ENCODE data around the gene CHADL. TPM values are rescaled to one million over a fixed set of nuclear protein-coding genes. Genes with fewer than 3 reads are reported as not detected.

Gene CHADL
- total RNA-seq (2014; rRNA removed) (0.63 and 1.2 TPM in 2 replicates), Bru-seq, nascent RNA (percentile 28 among the genes with signal in this experiment), BruChase-seq, experiment 1, labeled RNA remaining after a 6-hour chase (percentile 47 among the genes with signal in this experiment), BruChase-seq, experiment 2, labeled RNA remaining after a 2-hour chase (percentile 43 among the genes with signal in this experiment)
- long read RNA-seq, partial matches to known transcripts = 2 of 2 reads
- long read RNA-seq, other reads (novel, unspliced or antisense) = 0 of 2 reads

- Histone ChIP-seq H3K4me2 (ENCODE audit: low read length) (no peak within 1 kb of the TSS), H4K20me1 (ENCODE audit: low read length) (no peaks in the 10 kb centered on the region), H3K4me3 (ENCODE audit: low read length) (no peak within 1 kb of the TSS), H3K36me3 (ENCODE audit: low read depth, low read length) (no peaks in the 10 kb centered on the region), H2AFZ (ENCODE audit: low read length) (no peak within 1 kb of the TSS), H3K4me1 (ENCODE audit: insufficient read depth, low read length) (0 out of 2 replicates have a peak, but pooled peaks cover 3% of the 10 kb centered on the region), H3K9ac (ENCODE audit: low read length) (no peak within 1 kb of the TSS), H3F3A (ENCODE audit: low read length, unreplicated experiment) (no peaks in the 10 kb centered on the region), H3K79me2 (ENCODE audit: low read length) (no peaks in the 10 kb centered on the region), H3K27ac (ENCODE audit: low read length) (no peak within 1 kb of the TSS), H3K9me3 (ENCODE audit: low read length) (no peaks in the 10 kb centered on the region), H3K27me3 (ENCODE audit: low read length) (no peaks in the 10 kb centered on the region), H3K9me2 (replicated peaks; ENCODE audit: low read length) (no peaks in the 10 kb centered on the region)
- BruUV-seq (replicated peaks) = no TSS peak
- no peak for DNase-seq
- ATAC-seq = no peak
- intact Hi-C loops (cut with micrococcal nuclease) = no loop called here
- CTCF ChIA-PET = no interaction called here
- TF ChIP-seq EZH2 (IDR thresholded peaks at IDR 0.05; ENCODE audit: low read length, unreplicated experiment) = no peak
- no peak for TF ChIP-seq CTCF (conservative IDR thresholded peaks at IDR 0.05; ENCODE audit: low read depth, low read length)
- no peak for TF ChIP-seq EZH2phosphoT487 (IDR thresholded peaks at IDR 0.05; ENCODE audit: borderline replicate concordance, low read length)
- POLR2A ChIA-PET (ENCODE audit: unreplicated experiment) = no interaction called here
These were observed at the start of gene CHADL for GRCh38 chr22:41240377-41241132. CHADL (minus strand) TSS chr22:41240931; CDS start chr22:41240881, 50 bp downstream.

- H3K79me2 ChIP-seq (ENCODE audit: low read length) = peaks cover 13% of the 10 kb centered on the region
- no peak overlapping the region for H3K4me3 ChIP-seq (ENCODE audit: low read length)
- H3K4me1 ChIP-seq (ENCODE audit: insufficient read depth, low read length) = peaks cover 43% of the 10 kb centered on the region
- ATAC-seq (no peak), DNase-seq (no peak)
- peaks cover 3% of the 10 kb centered on the region; the same call in 1 of the 2 replicates for H3K36me3 ChIP-seq (ENCODE audit: low read depth, low read length)
- no peaks in the 10 kb centered on the region for H3K9me3 ChIP-seq (ENCODE audit: low read length)
- ChIA-PET POLR2A (ENCODE audit: unreplicated experiment) (no interaction called here), CTCF (no interaction called here)
- peaks cover 5% of the 10 kb centered on the region for H4K20me1 ChIP-seq (ENCODE audit: low read length)
- no peak overlapping the region for H2AFZ ChIP-seq (ENCODE audit: low read length)
- TF ChIP-seq EZH2 (IDR thresholded peaks at IDR 0.05; ENCODE audit: low read length, unreplicated experiment) = no peak
- TF ChIP-seq CTCF (conservative IDR thresholded peaks at IDR 0.05; ENCODE audit: low read depth, low read length) = no peak
- TF ChIP-seq EZH2phosphoT487 (IDR thresholded peaks at IDR 0.05; ENCODE audit: borderline replicate concordance, low read length) = no peak
- no peaks in the 10 kb centered on the region for H3K27me3 ChIP-seq (ENCODE audit: low read length)
- intact Hi-C loops (cut with micrococcal nuclease) = loop anchor here (5.0 kb wide), 1 partner anchor 93 kb away; the partner anchor contains the start of gene TEF
- no peaks in the 10 kb centered on the region for H3K9me2 ChIP-seq (replicated peaks; ENCODE audit: low read length)
- H3K9ac ChIP-seq (ENCODE audit: low read length) = no peak overlapping the region
- no peak overlapping the region for H3K4me2 ChIP-seq (ENCODE audit: low read length)
- peaks cover 4% of the 10 kb centered on the region for H3F3A ChIP-seq (ENCODE audit: low read length, unreplicated experiment)
- BruUV-seq (replicated peaks) = no TSS peak
- H3K27ac ChIP-seq (ENCODE audit: low read length) = no peak overlapping the region
These were observed 48.9 kb upstream of the CHADL start for GRCh38 chr22:41289671-41290070.

Measured in PC-3 (cell line).